H1 (cell line): Measurements from ENCODE around the gene ELL2. TPM values are rescaled to one million over a fixed set of nuclear protein-coding genes. Genes with fewer than 3 reads are reported as not detected.

Experiments
- CTCF ChIA-PET: fragments of 300-600 bp; sonication (Branson Sonifier 250); formaldehyde crosslinking; loops from one replicate; lab custom pipeline; 2021; ENCODE audit not compliant: partially characterized antibody; lab: Charles Lee
- POLR2A ChIA-PET: fragments of 300-600 bp; sonication (Branson Sonifier 250); formaldehyde crosslinking; loops from one replicate; lab custom pipeline; 2021; ENCODE audit warnings: inconsistent platforms; ENCODE audit not compliant: partially characterized antibody; lab: Charles Lee
- DNase-seq, 2 experiments: peaks; one replicate each; pipeline versions ENCODE4 v3.0.0 to v3.0.0-alpha.2; 2010 to 2022; ENCODE audit warnings: low spot score in 2 of 2, low read depth in 1 of 2, mixed read lengths in 1 of 2
- FAIRE-seq: peaks from 2 replicates; lab custom pipeline; 2011; peaks lifted over from hg19 to GRCh38; lab: Jason Lieb, UNC
- H2AFZ ChIP-seq: 2 replicates; pipeline ENCODE4 v1.8.1; 2012; ENCODE audit warnings: low read length, inconsistent platforms
- H2AK5ac ChIP-seq: 2 replicates; pipeline ENCODE4 v1.6.1; 2013; ENCODE audit warnings: low read depth, low read length
- H2BK120ac ChIP-seq: replicated peaks from 2 replicates; pipeline ENCODE3; 2013; ENCODE audit warnings: low read depth, low read length, inconsistent platforms
- H2BK12ac ChIP-seq: 2 replicates; pipeline ENCODE4 v1.6.1; 2013; ENCODE audit warnings: low read depth, low read length
- H2BK15ac ChIP-seq: 2 replicates; pipeline ENCODE4 v1.6.1; 2013; ENCODE audit warnings: low read length
- H2BK20ac ChIP-seq: 2 replicates; pipeline ENCODE4 v1.6.1; 2013; ENCODE audit warnings: low read length
- H2BK5ac ChIP-seq: 2 replicates; pipeline ENCODE4 v1.6.1; 2013; ENCODE audit warnings: low read depth, low read length
- H3K14ac ChIP-seq: 2 replicates; pipeline ENCODE4 v1.6.1; 2013; ENCODE audit warnings: inconsistent platforms; ENCODE audit not compliant: insufficient read length
- H3K18ac ChIP-seq: 2 replicates; pipeline ENCODE4 v1.6.1; 2013; ENCODE audit warnings: low read length; ENCODE audit errors: extremely low read depth
- H3K23ac ChIP-seq: 2 replicates; pipeline ENCODE4 v1.6.1; 2013; ENCODE audit warnings: inconsistent platforms; ENCODE audit not compliant: insufficient read length
- H3K23me2 ChIP-seq: 2 replicates; pipeline ENCODE4 v1.6.1; 2013; ENCODE audit warnings: low read depth, low read length
- H3K27ac ChIP-seq: 2 replicates; pipeline ENCODE4 v1.6.1; 2011; ENCODE audit warnings: low read depth, low read length, inconsistent platforms
- H3K27me3 ChIP-seq, 4 experiments: replicated peaks in 1 of 4; 1 replicate in 1 of 4; 2 replicates in 3 of 4; pipeline versions ENCODE4 v1.6.1 to v1.8.1; 2011 to 2013; ENCODE audit warnings: low read length in 3 of 4, mild to moderate bottlenecking in 3 of 4, inconsistent platforms in 2 of 4, mixed read lengths in 2 of 4, moderate library complexity in 1 of 4; ENCODE audit not compliant: control insufficient read depth in 3 of 4, insufficient read depth in 3 of 4; ENCODE audit errors: extremely low read depth in 1 of 4
- H3K36me3 ChIP-seq, 4 experiments: 2 replicates each; pipeline versions ENCODE4 v1.6.1 to v1.8.1; 2011 to 2013; ENCODE audit warnings: mild to moderate bottlenecking in 4 of 4, low read length in 3 of 4, moderate library complexity in 2 of 4, control low read depth in 1 of 4, inconsistent platforms in 1 of 4; ENCODE audit not compliant: insufficient read depth in 4 of 4, control insufficient read depth in 2 of 4
- H3K4ac ChIP-seq: replicated peaks from 2 replicates; pipeline ENCODE3; 2013; ENCODE audit warnings: low read length, low read depth, mixed read lengths, inconsistent platforms; ENCODE audit not compliant: insufficient read length
- H3K4me1 ChIP-seq, 4 experiments: replicated peaks in 1 of 4; 1 replicate in 1 of 4; 2 replicates in 3 of 4; pipeline versions ENCODE4 v1.6.1 to v1.8.1; 2011 to 2013; ENCODE audit warnings: low read length in 3 of 4, inconsistent platforms in 2 of 4, mixed read lengths in 1 of 4; ENCODE audit not compliant: insufficient read depth in 4 of 4, control insufficient read depth in 3 of 4
- H3K4me2 ChIP-seq, 2 experiments: 2 replicates each; pipeline versions ENCODE4 v1.6.1 to v1.8.1; 2011 to 2013; ENCODE audit warnings: low read depth in 2 of 2, low read length in 2 of 2, control low read depth in 1 of 2, inconsistent platforms in 1 of 2, mild to moderate bottlenecking in 1 of 2; ENCODE audit not compliant: insufficient read depth in 1 of 2
- H3K4me3 ChIP-seq, 4 experiments: fragments of 200-600, 300-600 bp in 1 of 4; sonication (generic), shearing (Covaris generic), sonication (Bioruptor Twin) in 1 of 4; 2 replicates each; pipeline versions ENCODE4 v1.5.1 to v1.8.1; 2011 to 2016; ENCODE audit warnings: low read length in 4 of 4, low read depth in 3 of 4, control low read depth in 2 of 4, inconsistent platforms in 2 of 4, mild to moderate bottlenecking in 2 of 4, mixed read lengths in 1 of 4, moderate library complexity in 1 of 4; ENCODE audit not compliant: insufficient read depth in 2 of 4; ENCODE audit errors: extremely low read depth in 1 of 4
- H3K56ac ChIP-seq: replicated peaks from 2 replicates; pipeline ENCODE3; 2013; ENCODE audit warnings: low read depth, mild to moderate bottlenecking, mixed read lengths, low read length, inconsistent platforms; ENCODE audit not compliant: insufficient read length
- H3K79me1 ChIP-seq: 2 replicates; pipeline ENCODE4 v1.6.1; 2013; ENCODE audit warnings: low read depth, low read length, control low read depth
- H3K79me2 ChIP-seq, 2 experiments: 2 replicates each; pipeline versions ENCODE4 v1.6.1 to v1.8.1; 2012 to 2013; ENCODE audit warnings: low read length in 2 of 2, mild to moderate bottlenecking in 2 of 2, inconsistent platforms in 1 of 2; ENCODE audit not compliant: insufficient read depth in 2 of 2, control insufficient read depth in 1 of 2
- H3K9ac ChIP-seq, 4 experiments: replicated peaks in 1 of 4; 1 replicate in 1 of 4; 2 replicates in 3 of 4; pipeline versions ENCODE4 v1.6.1 to v1.8.1; 2011 to 2013; ENCODE audit warnings: low read depth in 3 of 4, low read length in 3 of 4, control low read depth in 2 of 4, mild to moderate bottlenecking in 2 of 4, moderate library complexity in 2 of 4, inconsistent platforms in 1 of 4; ENCODE audit errors: extremely low read depth in 1 of 4
- H3K9me3 ChIP-seq, 2 experiments: 2 replicates each; pipeline versions ENCODE4 v1.6.1 to v1.8.1; 2012 to 2013; ENCODE audit warnings: mild to moderate bottlenecking in 2 of 2, moderate library complexity in 2 of 2, control low read depth in 1 of 2, inconsistent platforms in 1 of 2, low read depth in 1 of 2, low read length in 1 of 2, mixed read lengths in 1 of 2; ENCODE audit not compliant: insufficient read depth in 2 of 2
- H4K20me1 ChIP-seq, 2 experiments: replicated peaks in 1 of 2; 2 replicates each; pipeline versions ENCODE3 to v1.8.1; 2011 to 2013; ENCODE audit warnings: inconsistent platforms in 2 of 2, low read length in 2 of 2, mild to moderate bottlenecking in 1 of 2; ENCODE audit not compliant: insufficient read depth in 2 of 2, control insufficient read depth in 1 of 2
- H4K5ac ChIP-seq: 2 replicates; pipeline ENCODE4 v1.6.1; 2013; ENCODE audit warnings: low read length, low read depth, mixed read lengths, inconsistent platforms; ENCODE audit not compliant: insufficient read length
- H4K8ac ChIP-seq: 2 replicates; pipeline ENCODE4 v1.8.0; 2013; ENCODE audit warnings: mild to moderate bottlenecking, moderate library complexity, low read length, inconsistent platforms; ENCODE audit not compliant: insufficient read depth; ENCODE audit errors: extremely low read depth
- H4K91ac ChIP-seq: replicated peaks from 2 replicates; pipeline ENCODE3; 2013; ENCODE audit warnings: low read length, mixed read lengths, inconsistent platforms; ENCODE audit not compliant: insufficient read length
- JUN ChIP-seq: IDR thresholded peaks from 2 replicates; pipeline ENCODE4 v1.6.1; 2011; ENCODE audit warnings: low read depth, mild to moderate bottlenecking, improper control_type of control experiment, low read length
- NRF1 ChIP-seq: IDR thresholded peaks from 2 replicates; pipeline ENCODE4 v1.6.1; 2011; ENCODE audit warnings: mild to moderate bottlenecking, low read depth, low read length, improper control_type of control experiment
- RNF2 ChIP-seq: fragments of 200-900, 300-1000 bp; sonication (generic); IDR thresholded peaks from 2 replicates; pipeline ENCODE4 v1.7.1; 2016; ENCODE audit warnings: borderline replicate concordance, low read depth, mild to moderate bottlenecking, antibody characterized with exemption, low read length; ENCODE audit not compliant: poor library complexity, severe bottlenecking; ENCODE audit errors: missing control alignments
- SUZ12 ChIP-seq: fragments of 200-600 bp; sonication (generic); IDR thresholded peaks from 2 replicates; pipeline ENCODE4 v1.6.1; 2012; ENCODE audit warnings: mild to moderate bottlenecking, inconsistent platforms, low read length, moderate library complexity, mixed read lengths
- TAF7 ChIP-seq: optimal IDR thresholded peaks from 2 replicates; pipeline ENCODE3; 2011; ENCODE audit warnings: low read depth, mild to moderate bottlenecking, inconsistent platforms, low read length, moderate library complexity, borderline replicate concordance
- WGBS, 2 experiments: shearing (Covaris generic) in 1 of 2; methylation state at CpG; one replicate each; pipeline versions ENCODE4 v1.1.6 to v1.1.7; 2013 to 2015; ENCODE audit warnings: low lambda C conversion rate in 2 of 2, mixed read lengths in 2 of 2, inconsistent platforms in 1 of 2, low coverage in 1 of 2, missing lambda C conversion rate in 1 of 2; ENCODE audit not compliant: insufficient replicate concordance in 2 of 2, insufficient coverage in 1 of 2, insufficient read length in 1 of 2; ENCODE audit errors: extremely low coverage in 1 of 2, missing lambda C conversion rate in 1 of 2; 5-methylcytosine and 5-hydroxymethylcytosine counted together
- polyA plus RNA-seq, 7 experiments: library from polyadenylated mRNA; depleted of rRNA in 3 of 7; stranded (reverse) in 5 of 7; unstranded in 2 of 7; fragments of >200 nt in 5 of 7; fragments of 200-250 nt in 2 of 7; gene quantifications; 1 replicate in 5 of 7; 2 replicates in 1 of 7; 4 replicates in 1 of 7; pipeline versions ENCODE4 v1.2.1 to v1.2.3, GENCODE V29; 2011 to 2013; ENCODE audit warnings: missing spikeins in 2 of 7, mixed read lengths in 2 of 7
- total RNA-seq: library from RNA; stranded (reverse); fragmentation: NEBNext Ultra II Directional; extraction: Animal tissue kit (Norgen Biotek cat#: 25700); gene quantifications from 2 replicates; pipeline ENCODE4 v1.2.1, GENCODE V29; 2021

ELL2 gene
- total and polyA plus RNA-seq, 2 of the 8 experiments (the other 6 are each of a cell fraction or from before 2014, with no cell fraction given), result 6.3 to 29.4 TPM

DNA sequence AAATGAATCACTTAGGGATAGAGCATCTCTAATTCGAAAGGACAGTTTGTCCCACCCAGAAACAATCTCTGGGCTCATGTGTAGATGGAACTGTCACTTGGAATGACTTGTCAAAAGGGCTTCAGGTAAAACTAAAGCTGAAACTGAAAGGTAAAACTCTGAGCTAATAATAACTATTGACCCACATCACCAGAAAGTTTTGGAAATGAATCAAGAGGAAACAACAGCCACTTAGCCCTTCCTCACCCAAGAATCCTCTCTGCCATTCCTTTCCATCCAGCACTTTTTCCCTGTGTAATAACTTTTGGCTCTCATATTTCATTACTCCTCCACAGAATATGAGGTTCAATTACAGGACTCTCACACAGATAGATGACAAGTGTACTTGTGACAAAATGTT is 125.1 kb downstream of the ELL2 start:
- Histone ChIP-seq H3K4me2 (no peak overlapping the region), H3K4me1 (peaks cover 0 to 3% (median 0%) of the 10 kb centered on the region in 4 experiments; a peak in 2 of 7 replicates), H3K27ac (no peak overlapping the region), H3K27me3 (no peaks in the 10 kb centered on the region), H4K91ac (no peak overlapping the region), H4K8ac (no peak overlapping the region), H3K79me2 (no peaks in the 10 kb centered on the region), H3K9ac (no peak overlapping the region), H2BK12ac (no peak overlapping the region), H2AK5ac (no peak overlapping the region), H3K14ac (no peak overlapping the region), H3K79me1 (no peaks in the 10 kb centered on the region), H3K36me3 (no peaks in the 10 kb centered on the region), H2BK120ac (no peak overlapping the region), H3K4me3 (no peak overlapping the region), H3K9me3 (no peaks in the 10 kb centered on the region), H4K20me1 (no peaks in the 10 kb centered on the region), H2BK15ac (no peak overlapping the region), H2BK20ac (no peak overlapping the region), H3K18ac (no peak overlapping the region), H3K23me2 (0 out of 2 replicates have a peak, but pooled peaks cover 1% of the 10 kb centered on the region), H2AFZ (no peak overlapping the region), H2BK5ac (no peak overlapping the region), H3K4ac (no peak overlapping the region), H3K56ac (no peak overlapping the region), H4K5ac (no peak overlapping the region), H3K23ac (no peak overlapping the region)
- ChIA-PET POLR2A (interaction anchor here (1.5 kb wide), 1 partner anchor 28 kb away, joined by 3 read pairs; no protein-coding TSS in a partner anchor), CTCF (interaction anchor here (0.7 to 3.9 kb wide), 9 partner anchors 9 to 74 kb away, joined by 3 to 24 read pairs (median 5); no protein-coding TSS in a partner anchor)
- 89% methylated on average over 1 of the region's 1 CpG; no CpG with 5 or more reads in 1 of the 2 experiments for WGBS, 2 experiments
- no peak for TF ChIP-seq NRF1
- no peak for TF ChIP-seq RNF2
- TF ChIP-seq SUZ12, result no peak
- TF ChIP-seq JUN, result no peak
- TF ChIP-seq TAF7, result no peak
- DNase-seq, result no peak
- FAIRE-seq, result no peak
